GM18511 (cell line): Measurements from ENCODE around the gene NUDT14.

ENCODE experiments used
- ATAC-seq: cut with Tn5 transposase; IDR thresholded peaks from one replicate; pipeline ENCODE4 v1.9.1; 2021; ENCODE audit warnings: mild to moderate bottlenecking, moderate library complexity; ENCODE audit not compliant: unreplicated experiment

The NUDT14 gene

DNA sequence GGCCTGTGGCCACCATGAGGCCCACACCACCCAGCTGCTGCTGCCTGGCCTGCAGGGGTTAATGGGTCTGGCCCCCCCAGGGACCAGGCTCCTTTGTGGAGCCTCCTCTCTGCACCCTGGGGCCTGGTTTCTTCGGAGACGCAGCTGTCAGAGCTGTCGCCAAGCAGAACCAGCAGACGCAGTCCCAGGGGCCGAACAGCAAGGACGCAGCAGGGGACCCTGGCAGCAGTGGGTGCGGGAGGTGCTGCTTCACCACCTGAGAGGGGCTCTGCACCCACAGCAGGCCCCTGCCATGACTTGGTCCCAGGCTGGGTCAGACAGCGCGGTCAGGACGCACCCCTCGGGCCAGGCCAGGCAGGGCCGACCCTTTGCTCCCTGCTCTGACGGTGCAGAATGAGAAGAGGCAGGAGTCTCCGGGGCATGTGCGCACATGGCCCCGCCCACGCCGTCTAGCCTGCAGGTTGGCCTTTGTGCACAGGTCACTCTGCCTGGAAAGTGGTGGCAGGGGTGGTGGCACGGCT is 43.0 kb downstream of the NUDT14 start:
- no peak for ATAC-seq

GRCh38 chr14:105137481-105138020 is 43.6 kb downstream of the NUDT14 start:
- ATAC-seq: no peak

DNA sequence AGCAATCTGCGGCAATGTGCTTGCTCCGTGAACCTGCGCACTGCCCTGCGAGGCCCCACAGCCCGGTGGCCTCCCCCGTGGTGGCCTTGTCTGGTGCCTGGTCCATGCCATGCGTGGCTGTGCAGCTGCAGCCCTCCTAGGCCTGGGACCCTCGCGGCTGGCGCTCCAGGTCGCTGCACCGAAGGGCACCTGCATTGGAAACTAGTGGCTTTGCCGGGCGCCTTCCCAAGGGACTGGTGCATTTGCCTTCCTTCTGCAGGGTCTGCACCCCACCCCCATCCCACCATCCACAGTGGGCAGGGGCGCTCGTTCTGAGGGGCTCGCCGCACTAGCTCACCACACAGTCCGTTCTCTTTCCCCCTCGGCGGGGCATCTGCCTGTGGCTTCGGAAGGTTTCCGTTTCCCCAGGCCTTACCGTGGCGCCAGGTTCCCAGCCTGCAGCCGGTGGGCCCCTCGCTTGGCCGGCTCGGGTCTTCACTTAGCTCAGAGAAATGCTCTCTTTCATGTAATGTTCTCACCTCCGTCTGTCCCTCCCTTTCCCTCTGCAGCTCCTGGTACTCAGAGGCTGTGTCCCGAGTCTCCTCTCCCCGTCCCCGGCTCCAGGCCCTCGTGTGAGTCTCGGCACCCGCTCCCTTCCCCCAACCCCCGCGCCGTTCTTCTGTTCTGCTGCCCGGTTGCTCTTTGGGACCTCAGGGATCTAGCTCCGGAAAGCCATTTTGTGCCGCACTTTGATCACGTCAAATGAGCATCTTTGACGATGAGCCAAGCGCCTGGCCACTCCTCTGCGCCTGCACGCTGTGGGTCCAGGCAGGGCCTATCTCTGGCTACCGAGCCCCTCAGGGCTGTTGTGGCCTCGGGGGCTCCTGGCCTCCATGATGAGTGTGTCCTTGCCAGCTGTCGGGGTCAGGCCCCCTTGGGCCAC is 44.5 kb downstream of the NUDT14 start:
- ATAC-seq: no peak

GRCh38 chr14:105135700-105136395 is 45.3 kb downstream of the NUDT14 start:
- no peak for ATAC-seq

- ATAC-seq: no peak
Measured at GRCh38 chr14:105132921-105133654, 48.0 kb downstream of the NUDT14 start.

GRCh38 chr14:105131241-105131640 is 49.9 kb downstream of the NUDT14 start:
- ATAC-seq: no peak

- no peak for ATAC-seq
Measured at GRCh38 chr14:105128059-105128458, 53.1 kb downstream of the NUDT14 start.

DNA sequence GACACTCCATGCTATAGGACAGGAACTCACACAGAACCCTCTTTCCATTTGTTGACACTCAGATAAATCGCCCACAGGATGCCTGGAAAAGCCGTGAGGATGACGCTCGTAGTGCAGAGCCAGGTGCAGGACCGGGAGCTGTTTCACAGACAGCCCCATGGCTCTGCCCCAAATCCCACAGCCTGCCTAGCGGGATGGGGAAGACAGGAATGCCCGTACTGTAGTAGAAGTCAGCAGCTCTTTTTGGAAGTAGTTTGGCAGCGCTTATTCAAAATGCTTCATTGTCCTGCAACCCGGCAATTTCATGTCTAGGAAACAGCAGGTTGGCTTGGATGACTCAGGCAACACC is 54.2 kb downstream of the NUDT14 start:
- ATAC-seq: no peak

GRCh38 chr14:105126126-105126980 is 54.8 kb downstream of the NUDT14 start:
- no peak for ATAC-seq

GRCh38 chr14:105124823-105125222 is 56.3 kb downstream of the NUDT14 start:
- no peak for ATAC-seq

DNA sequence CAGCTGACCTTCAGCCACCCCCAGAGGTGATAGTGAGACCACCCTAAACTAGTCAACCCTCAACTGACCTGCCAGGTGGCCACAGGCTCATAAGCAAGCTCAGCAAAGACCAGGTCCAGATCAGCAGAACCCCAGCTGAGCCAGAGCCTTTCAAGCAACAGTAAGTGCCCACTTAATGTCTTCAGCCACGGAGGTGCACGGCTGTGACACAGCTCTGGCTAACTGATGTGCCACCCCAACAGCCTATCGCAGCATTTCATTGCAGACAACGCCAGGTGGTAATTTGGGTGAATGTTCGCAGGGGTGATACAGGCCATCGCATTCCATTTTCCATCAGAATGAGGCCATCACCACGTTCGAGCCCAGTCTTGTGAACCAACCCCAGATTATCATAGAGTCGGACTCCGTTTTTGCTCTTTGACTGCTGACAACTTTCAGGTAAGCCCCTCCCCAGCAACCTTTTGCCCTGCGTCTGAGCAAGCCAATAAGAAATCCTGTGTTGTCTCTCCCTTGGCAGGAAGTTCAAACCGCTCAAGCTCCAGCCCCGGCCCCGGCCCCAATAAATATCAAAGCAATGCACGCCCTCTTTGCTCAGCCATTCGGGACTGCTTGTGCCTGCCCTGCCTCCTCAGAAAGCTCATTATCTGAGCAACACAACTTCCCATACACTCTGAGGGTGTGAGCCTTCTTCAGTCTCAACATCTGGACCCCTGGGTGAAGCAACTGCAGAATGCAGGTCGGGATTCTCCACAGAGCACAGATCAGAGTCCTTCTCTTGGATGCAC is 56.9 kb downstream of the NUDT14 start:
- no peak for ATAC-seq

DNA sequence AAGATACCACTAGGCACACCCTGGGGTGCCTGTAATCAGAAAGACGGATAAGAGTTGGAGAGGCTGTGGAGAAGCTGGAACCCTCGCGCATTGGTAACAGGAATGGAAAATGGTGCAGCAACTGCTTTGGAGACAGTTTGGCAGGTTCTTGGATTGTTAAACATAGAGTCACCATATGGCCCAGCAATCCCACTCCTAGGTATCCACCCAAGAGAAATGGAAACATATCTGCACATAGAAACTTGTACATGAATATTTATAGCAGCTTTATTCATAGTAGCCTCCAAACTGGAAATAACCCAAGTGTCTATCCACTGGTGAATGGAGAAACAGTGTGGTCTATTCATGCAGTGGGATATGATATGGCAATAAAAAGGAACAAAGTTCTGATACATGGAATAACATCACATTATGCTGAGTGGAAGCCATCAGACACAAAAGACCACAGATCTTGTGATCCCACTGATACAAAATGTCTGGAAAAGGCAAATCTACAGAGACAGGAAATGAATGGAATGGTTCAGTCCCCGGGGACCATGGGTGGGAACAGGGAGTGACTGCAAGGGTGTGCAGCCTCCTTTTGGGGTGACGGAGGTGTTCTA is 57.9 kb downstream of the NUDT14 start:
- no peak for ATAC-seq
